ENCODE data around the gene MVB12B.

The MVB12B gene

GRCh38 chr9:126391713-126392661, 65.4 kb downstream of the MVB12B start:
- peak in 4 of 42 donors; percentile 9 to 34 (median 10) for DNase-seq
- intact Hi-C loops (cut with DNase I): no loop called here

GRCh38 chr9:126392662-126393371, 66.2 kb downstream of the MVB12B start:
- intact Hi-C loops (cut with DNase I): no loop called here
- DNase-seq: peak in 4 of 42 donors; percentile 26 to 69 (median 40)

GRCh38 chr9:126393876-126394275, 67.2 kb downstream of the MVB12B start:
- no peak for DNase-seq
- intact Hi-C loops (cut with DNase I): no loop called here

GRCh38 chr9:126394802-126395201, 68.2 kb downstream of the MVB12B start:
- DNase-seq: peak in 1 of 42 donors; percentile 27
- intact Hi-C loops (cut with DNase I): loop anchor here (5.0 kb wide), 1 partner anchor 92 kb away; no protein-coding TSS in a partner anchor

- DNase-seq: peak in 19 of 42 donors; percentile 41 to 84 (median 66)
- intact Hi-C loops (cut with DNase I): loop anchor here (5.0 kb wide), 1 partner anchor 92 kb away; no protein-coding TSS in a partner anchor
Measured at GRCh38 chr9:126395439-126396212, 69.0 kb downstream of the MVB12B start.

- intact Hi-C loops (cut with DNase I): loop anchor here (5.0 kb wide), 1 partner anchor 90 kb away; no protein-coding TSS in a partner anchor
Measured at GRCh38 chr9:126397056-126397455, 70.4 kb downstream of the MVB12B start.

GRCh38 chr9:126398403-126399058, 71.9 kb downstream of the MVB12B start:
- intact Hi-C loops (cut with DNase I): loop anchor here (5.0 kb wide), 1 partner anchor 89 kb away; no protein-coding TSS in a partner anchor
- DNase-seq: peak; percentile 80 to 96 (median 90)

More at GRCh38 chr9:126397056-126397455, 70.4 kb downstream of the MVB12B start:
- peak in 2 of 42 donors; percentile 8 to 33 for DNase-seq

GRCh38 chr9:126399251-126399650, 72.6 kb downstream of the MVB12B start:
- intact Hi-C loops (cut with DNase I): loop anchor here (5.0 kb wide), 1 partner anchor 88 kb away; no protein-coding TSS in a partner anchor

GRCh38 chr9:126399789-126400188, 73.2 kb downstream of the MVB12B start:
- intact Hi-C loops (cut with DNase I): loop anchor here (5.0 kb wide), 1 partner anchor 88 kb away; no protein-coding TSS in a partner anchor
- peak in 2 of 42 donors; percentile 23 to 39 for DNase-seq

More at GRCh38 chr9:126399251-126399650, 72.6 kb downstream of the MVB12B start:
- peak in 26 of 42 donors; percentile 28 to 89 (median 63) for DNase-seq

GRCh38 chr9:126400571-126400970, 73.9 kb downstream of the MVB12B start:
- intact Hi-C loops (cut with DNase I): no loop called here
- peak in 1 of 42 donors; percentile 30 for DNase-seq

- peak in 30 of 42 donors; percentile 37 to 90 (median 70) for DNase-seq
- intact Hi-C loops (cut with DNase I): no loop called here
Measured at GRCh38 chr9:126401107-126401506, 74.5 kb downstream of the MVB12B start.

- DNase-seq: peak in 1 of 42 donors; percentile 29
Measured at GRCh38 chr9:126401581-126401980, 75.0 kb downstream of the MVB12B start.

GRCh38 chr9:126403397-126403796, 76.8 kb downstream of the MVB12B start:
- peak in 2 of 42 donors; percentile 32 to 44 for DNase-seq
- intact Hi-C loops (cut with DNase I): no loop called here

More at GRCh38 chr9:126401581-126401980, 75.0 kb downstream of the MVB12B start:
- intact Hi-C loops (cut with DNase I): no loop called here

GRCh38 chr9:126404459-126404858, 77.8 kb downstream of the MVB12B start:
- intact Hi-C loops (cut with DNase I): no loop called here
- peak in 1 of 42 donors; percentile 29 for DNase-seq

- intact Hi-C loops (cut with DNase I): no loop called here
- DNase-seq: peak in 1 of 42 donors; percentile 30
Measured at GRCh38 chr9:126406075-126406667, 79.5 kb downstream of the MVB12B start.

GRCh38 chr9:126407114-126407870, 80.7 kb downstream of the MVB12B start:
- intact Hi-C loops (cut with DNase I): no loop called here
- peak in 6 of 42 donors; percentile 44 to 69 (median 56) for DNase-seq

- intact Hi-C loops (cut with DNase I): no loop called here
- peak in 1 of 42 donors; percentile 26 for DNase-seq
Measured at GRCh38 chr9:126408004-126408403, 81.4 kb downstream of the MVB12B start.
